ENCODE data around the gene ZNF277. TPM values are rescaled to one million over a fixed set of nuclear protein-coding genes. Genes with fewer than 3 reads are reported as not detected.

ZNF277 gene
- total RNA-seq, 1 experiment from 2014 or later = 23.3 TPM

GRCh38 chr7:112371701-112372100, 165.2 kb downstream of the ZNF277 start:
- no peaks in the 10 kb centered on the region for H3K4me1 ChIP-seq (replicated peaks; ENCODE audit: insufficient read depth)
- H3K79me2 ChIP-seq (ENCODE audit: low read depth) = no peaks in the 10 kb centered on the region
- no peaks in the 10 kb centered on the region for H4K20me1 ChIP-seq (ENCODE audit: insufficient read depth)
- H3K27me3 ChIP-seq (ENCODE audit: insufficient read depth, low read depth) = no peaks in the 10 kb centered on the region
- no peaks in the 10 kb centered on the region for H3K9me3 ChIP-seq (ENCODE audit: insufficient read depth, low read depth)
- no peak overlapping the region for H3K4me2 ChIP-seq
- TF ChIP-seq EZH2 (IDR thresholded peaks at IDR 0.05; ENCODE audit: low read depth) (no peak), CTCF (conservative IDR thresholded peaks at IDR 0.05) (no peak)
- no peak overlapping the region for H2AFZ ChIP-seq
- no peaks in the 10 kb centered on the region for H3F3A ChIP-seq (ENCODE audit: insufficient read depth, low read depth)
- ChIA-PET POLR2A (ENCODE audit: unreplicated experiment) (no interaction called here), CTCF (no interaction called here)
- H3K9me2 ChIP-seq (ENCODE audit: insufficient read depth) = no peaks in the 10 kb centered on the region; the same call in 1 of the 2 replicates
- BruUV-seq (replicated peaks) = no TSS peak
- intact Hi-C loops (cut with micrococcal nuclease; ENCODE audit: unreplicated experiment) = no loop called here
- no peak for DNase-seq
- H3K4me3 ChIP-seq = no peak overlapping the region
- no peaks in the 10 kb centered on the region for H3K36me3 ChIP-seq (ENCODE audit: low read depth)
- H3K27ac ChIP-seq = no peak overlapping the region

GRCh38 chr7:112372101-112372500, 165.6 kb downstream of the ZNF277 start:
- no TSS peak for BruUV-seq (replicated peaks)
- no peak for DNase-seq
- ChIA-PET POLR2A (ENCODE audit: unreplicated experiment) (no interaction called here), CTCF (no interaction called here)
- no peaks in the 10 kb centered on the region for H3K9me3 ChIP-seq (ENCODE audit: insufficient read depth, low read depth)
- no peaks in the 10 kb centered on the region; the same call in 1 of the 2 replicates for H3K9me2 ChIP-seq (ENCODE audit: insufficient read depth)
- H3K4me2 ChIP-seq = no peak overlapping the region
- H3K4me3 ChIP-seq = no peak overlapping the region
- no peaks in the 10 kb centered on the region for H3K79me2 ChIP-seq (ENCODE audit: low read depth)
- H3F3A ChIP-seq (ENCODE audit: insufficient read depth, low read depth) = no peaks in the 10 kb centered on the region; the same call in 1 of the 2 replicates
- H3K4me1 ChIP-seq (replicated peaks; ENCODE audit: insufficient read depth) = no peaks in the 10 kb centered on the region
- no peak overlapping the region for H3K27ac ChIP-seq
- H4K20me1 ChIP-seq (ENCODE audit: insufficient read depth) = no peaks in the 10 kb centered on the region
- no peak overlapping the region for H2AFZ ChIP-seq
- TF ChIP-seq EZH2 (IDR thresholded peaks at IDR 0.05; ENCODE audit: low read depth) = no peak
- no peak for TF ChIP-seq CTCF (conservative IDR thresholded peaks at IDR 0.05)
- H3K36me3 ChIP-seq (ENCODE audit: low read depth) = no peaks in the 10 kb centered on the region
- intact Hi-C loops (cut with micrococcal nuclease; ENCODE audit: unreplicated experiment) = no loop called here
- H3K27me3 ChIP-seq (ENCODE audit: insufficient read depth, low read depth) = no peaks in the 10 kb centered on the region

- Histone ChIP-seq H3F3A (ENCODE audit: insufficient read depth, low read depth) (no peaks in the 10 kb centered on the region; the same call in 1 of the 2 replicates), H3K9me2 (ENCODE audit: insufficient read depth) (no peaks in the 10 kb centered on the region), H3K4me2 (no peak overlapping the region), H3K4me3 (no peak overlapping the region), H3K36me3 (ENCODE audit: low read depth) (no peaks in the 10 kb centered on the region), H3K4me1 (replicated peaks; ENCODE audit: insufficient read depth) (no peaks in the 10 kb centered on the region), H3K27ac (no peak overlapping the region), H3K9me3 (ENCODE audit: insufficient read depth, low read depth) (no peaks in the 10 kb centered on the region), H2AFZ (no peak overlapping the region), H4K20me1 (ENCODE audit: insufficient read depth) (no peaks in the 10 kb centered on the region), H3K79me2 (ENCODE audit: low read depth) (no peaks in the 10 kb centered on the region), H3K27me3 (ENCODE audit: insufficient read depth, low read depth) (no peaks in the 10 kb centered on the region)
- TF ChIP-seq CTCF (conservative IDR thresholded peaks at IDR 0.05) = no peak
- no peak for TF ChIP-seq EZH2 (IDR thresholded peaks at IDR 0.05; ENCODE audit: low read depth)
- no peak for DNase-seq
- intact Hi-C loops (cut with micrococcal nuclease; ENCODE audit: unreplicated experiment) = no loop called here
- CTCF ChIA-PET = no interaction called here
- POLR2A ChIA-PET (ENCODE audit: unreplicated experiment) = no interaction called here
- BruUV-seq (replicated peaks) = no TSS peak
These were observed 171.1 kb downstream of the ZNF277 start for GRCh38 chr7:112377593-112377992.
